KMS-11 (cell line): ENCODE measurements around the gene STK33.
A peak's percentile ranks its signal among the peaks of the same experiment; 100 is the strongest.

Experiments
- H2AFZ ChIP-seq: fragments of 200-600 bp; sonication (generic); 2 replicates; pipeline ENCODE4 v1.6.1; 2016; ENCODE audit warnings: antibody characterized with exemption, mixed run types, low read depth
- H3K27ac ChIP-seq: fragments of 200-600 bp; sonication (generic); 2 replicates; pipeline ENCODE4 v1.6.1; 2016; ENCODE audit warnings: mild to moderate bottlenecking, mixed run types
- H3K27me3 ChIP-seq: fragments of 200-600 bp; sonication (generic); 2 replicates; pipeline ENCODE4 v1.6.1; 2017; ENCODE audit warnings: mild to moderate bottlenecking, low read depth, mixed run types, moderate library complexity; ENCODE audit not compliant: insufficient read depth
- H3K36me3 ChIP-seq: fragments of 200-600 bp; sonication (generic); 2 replicates; pipeline ENCODE4 v1.6.1; 2017; ENCODE audit warnings: mild to moderate bottlenecking, mixed run types; ENCODE audit not compliant: insufficient read depth
- H3K4me1 ChIP-seq: fragments of 200-600 bp; sonication (generic); 2 replicates; pipeline ENCODE4 v1.6.1; 2016; ENCODE audit warnings: mild to moderate bottlenecking, low read depth, mixed run types; ENCODE audit not compliant: poor library complexity, severe bottlenecking
- H3K4me2 ChIP-seq: fragments of 200-600 bp; sonication (generic); 2 replicates; pipeline ENCODE4 v1.7.0; 2016; ENCODE audit warnings: mild to moderate bottlenecking, mixed run types
- H3K4me3 ChIP-seq: fragments of 200-600 bp; sonication (generic); IDR thresholded peaks from 2 replicates; pipeline ENCODE4 v1.6.1; 2017; ENCODE audit warnings: low read depth, low read length, mixed read lengths; ENCODE audit not compliant: insufficient read depth
- H3K79me2 ChIP-seq: fragments of 200-600 bp; sonication (generic); 2 replicates; pipeline ENCODE4 v1.6.1; 2016; ENCODE audit warnings: low read depth, mixed run types; ENCODE audit not compliant: insufficient read depth
- H3K9ac ChIP-seq: fragments of 200-600 bp; sonication (generic); 2 replicates; pipeline ENCODE4 v1.6.1; 2016; ENCODE audit warnings: mild to moderate bottlenecking, mixed run types
- H4K20me1 ChIP-seq: fragments of 200-600 bp; sonication (generic); 2 replicates; pipeline ENCODE4 v1.6.1; 2016; ENCODE audit warnings: mild to moderate bottlenecking, mixed run types; ENCODE audit not compliant: insufficient read depth
- CTCF ChIP-seq: fragments of 200-600 bp; sonication (generic); conservative IDR thresholded peaks from 2 replicates; pipeline ENCODE4 v1.6.1; 2017; ENCODE audit warnings: low read depth, mild to moderate bottlenecking, antibody characterized with exemption, low read length, moderate library complexity, mixed read lengths

Gene STK33

GRCh38 chr11:8631395-8632118 is 37.5 kb upstream of the STK33 start:
- no peak for TF ChIP-seq CTCF
- no peaks in the 10 kb centered on the region for H4K20me1 ChIP-seq
- peak overlapping the region; percentile 31; the same call in 1 of the 2 replicates for H2AFZ ChIP-seq
- H3K4me3 ChIP-seq = no peak overlapping the region
- H3K27ac ChIP-seq = peak overlapping the region; percentile 86
- no peaks in the 10 kb centered on the region for H3K27me3 ChIP-seq
- H3K36me3 ChIP-seq = no peaks in the 10 kb centered on the region
- peak overlapping the region; percentile 74 for H3K4me2 ChIP-seq
- H3K9ac ChIP-seq = peak overlapping the region; percentile 26; the same call in 1 of the 2 replicates
- H3K79me2 ChIP-seq = no peaks in the 10 kb centered on the region
- H3K4me1 ChIP-seq = peaks cover 70% of the 10 kb centered on the region

GRCh38 chr11:8624698-8625097 is 30.7 kb upstream of the STK33 start:
- no peak overlapping the region for H3K4me3 ChIP-seq
- H3K27me3 ChIP-seq = no peaks in the 10 kb centered on the region
- H3K9ac ChIP-seq = no peak overlapping the region
- H3K4me1 ChIP-seq = peaks cover 9% of the 10 kb centered on the region
- no peaks in the 10 kb centered on the region for H4K20me1 ChIP-seq
- H3K27ac ChIP-seq = no peak overlapping the region
- no peak overlapping the region for H2AFZ ChIP-seq
- no peaks in the 10 kb centered on the region for H3K79me2 ChIP-seq
- H3K36me3 ChIP-seq = no peaks in the 10 kb centered on the region
- no peak for TF ChIP-seq CTCF
- no peak overlapping the region for H3K4me2 ChIP-seq

- H3K4me3 ChIP-seq = no peak overlapping the region
- H3K9ac ChIP-seq = no peak overlapping the region
- H3K27ac ChIP-seq = no peak overlapping the region
- TF ChIP-seq CTCF = no peak
- H2AFZ ChIP-seq = no peak overlapping the region
- H3K4me2 ChIP-seq = no peak overlapping the region
- H3K4me1 ChIP-seq = no peaks in the 10 kb centered on the region
- H3K36me3 ChIP-seq = no peaks in the 10 kb centered on the region
- no peaks in the 10 kb centered on the region for H3K79me2 ChIP-seq
- no peaks in the 10 kb centered on the region for H3K27me3 ChIP-seq
- no peaks in the 10 kb centered on the region for H4K20me1 ChIP-seq
Observed at GRCh38 chr11:8621147-8621546, 27.1 kb upstream of the STK33 start.

GRCh38 chr11:8617063-8617462 is 23.0 kb upstream of the STK33 start:
- Histone ChIP-seq H3K36me3 (no peaks in the 10 kb centered on the region), H3K27ac (no peak overlapping the region), H3K79me2 (no peaks in the 10 kb centered on the region), H4K20me1 (no peaks in the 10 kb centered on the region), H2AFZ (no peak overlapping the region), H3K4me3 (no peak overlapping the region), H3K4me2 (no peak overlapping the region), H3K27me3 (no peaks in the 10 kb centered on the region), H3K4me1 (peaks cover 7% of the 10 kb centered on the region), H3K9ac (no peak overlapping the region)
- no peak for TF ChIP-seq CTCF
